Activated CD8-positive, alpha-beta memory T cell treated with anti-CD3 and anti-CD28 coated beads, Interleukin-2, amount 10 ng/mL, durations not matched to agents 7 days and 5 days (primary cell): ENCODE measurements around the gene YY2. TPM values are rescaled to one million over a fixed set of nuclear protein-coding genes. Genes with fewer than 3 reads are reported as not detected.
"Not testable (repeated sequence)": the region's sequence is repeated elsewhere in the genome, so short reads cannot be mapped to it uniquely, and the experiment has no call there.

ENCODE experiments used
- ATAC-seq: fragments of 150-1000 bp; cut with Tn5 transposase; one replicate; pipeline ENCODE4 v1.10.0; 2021; ENCODE audit warnings: moderate library complexity
- CTCF ChIA-PET: fragments of 350-600 bp; sonication (Branson Sonifier 250); formaldehyde crosslinking; loops from one replicate; lab custom pipeline; 2021; ENCODE audit warnings: antibody characterized with exemption; lab: Charles Lee
- DNase-seq: peaks from one replicate; pipeline ENCODE4 v3.0.0-alpha.2; 2020
- H3K27ac Mint-ChIP-seq: one replicate; pipeline ENCODE4 v1.8.0; 2021; ENCODE audit warnings: mild to moderate bottlenecking, mixed read lengths
- H3K27me3 Mint-ChIP-seq: one replicate; pipeline ENCODE4 v1.8.0; 2021; ENCODE audit warnings: mixed read lengths
- H3K36me3 Mint-ChIP-seq: one replicate; pipeline ENCODE4 v1.8.0; 2021; ENCODE audit warnings: mild to moderate bottlenecking, mixed read lengths
- H3K4me1 Mint-ChIP-seq: one replicate; pipeline ENCODE4 v1.8.0; 2021; ENCODE audit warnings: mixed read lengths
- H3K4me3 Mint-ChIP-seq: one replicate; pipeline ENCODE4 v1.8.0; 2021; ENCODE audit warnings: mild to moderate bottlenecking, moderate library complexity, mixed read lengths
- H3K9me3 Mint-ChIP-seq: one replicate; pipeline ENCODE4 v1.8.0; 2022; ENCODE audit warnings: low read depth, mixed read lengths
- total RNA-seq, 2 experiments: library from RNA; stranded (reverse); gene quantifications; one replicate each; pipeline ENCODE4 v1.2.3, GENCODE V29; 2021

YY2 gene
- total RNA-seq, 2 experiments from 2014 or later: 1.3 to 1.7 TPM

DNA sequence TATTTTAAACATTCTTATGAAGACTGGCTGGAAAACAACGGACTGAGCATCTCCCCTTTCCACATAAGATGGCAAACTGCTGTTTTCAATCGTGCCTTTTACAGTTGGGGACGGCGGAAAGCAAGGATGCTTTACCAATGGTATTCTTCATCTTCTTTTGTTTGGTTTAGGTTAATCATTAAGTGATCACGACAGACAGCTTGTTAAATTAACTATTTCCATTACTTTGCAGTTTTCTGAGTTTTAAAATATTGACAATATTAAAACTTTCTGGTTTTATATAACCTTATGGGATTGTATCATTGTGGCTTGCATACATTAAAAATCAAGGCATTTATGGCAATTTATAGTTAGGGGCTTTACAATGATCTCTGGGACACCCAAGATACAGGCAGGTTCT is 12.6 kb upstream of the YY2 start:
- Mint-ChIP-seq H3K9me3 (no peaks in the 10 kb centered on the region), H3K27ac (no peak overlapping the region), H3K4me3 (no peak overlapping the region), H3K4me1 (peaks cover 6% of the 10 kb centered on the region), H3K36me3 (peaks cover 14% of the 10 kb centered on the region), H3K27me3 (no peaks in the 10 kb centered on the region)
- CTCF ChIA-PET: no interaction called here
- DNase-seq: no peak
- ATAC-seq: no peak

- CTCF ChIA-PET: no interaction called here
- peaks cover 14% of the 10 kb centered on the region for H3K36me3 Mint-ChIP-seq
- no peaks in the 10 kb centered on the region for H3K9me3 Mint-ChIP-seq
- peaks cover 5% of the 10 kb centered on the region for H3K4me1 Mint-ChIP-seq
- no peak overlapping the region for H3K27ac Mint-ChIP-seq
- no peak for ATAC-seq
- no peak for DNase-seq
- H3K4me3 Mint-ChIP-seq: no peak overlapping the region
- H3K27me3 Mint-ChIP-seq: no peaks in the 10 kb centered on the region
Measured at GRCh38 chrX:21845096-21845495, 10.7 kb upstream of the YY2 start.

DNA sequence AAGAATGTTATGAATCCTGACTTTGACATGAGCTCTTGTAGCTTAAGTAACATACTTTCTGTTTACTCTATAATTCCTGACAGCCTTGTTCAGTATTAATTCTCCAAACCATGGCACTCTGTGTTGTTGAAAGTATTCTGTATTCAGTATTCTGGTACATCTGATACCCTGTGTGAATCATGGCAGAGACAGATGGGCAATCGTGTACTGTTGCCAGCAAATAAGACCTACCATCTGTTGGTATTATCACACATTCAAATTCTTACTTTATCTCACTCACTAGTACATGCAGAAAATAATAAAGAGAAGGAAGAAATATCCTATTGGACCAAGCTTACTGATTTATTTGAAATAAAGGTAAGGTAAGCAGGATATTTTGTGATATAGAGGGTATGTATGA is 8.4 kb upstream of the YY2 start:
- peaks cover 12% of the 10 kb centered on the region for H3K36me3 Mint-ChIP-seq
- no peaks in the 10 kb centered on the region for H3K27me3 Mint-ChIP-seq
- H3K4me1 Mint-ChIP-seq: no peaks in the 10 kb centered on the region
- ATAC-seq (no peak), DNase-seq (no peak)
- H3K27ac Mint-ChIP-seq: no peak overlapping the region
- no peaks in the 10 kb centered on the region for H3K9me3 Mint-ChIP-seq
- CTCF ChIA-PET: no interaction called here
- H3K4me3 Mint-ChIP-seq: no peak overlapping the region

GRCh38 chrX:21853578-21853977 is 2.2 kb upstream of the YY2 start:
- CTCF ChIA-PET: no interaction called here
- H3K4me3 Mint-ChIP-seq: no peak overlapping the region
- DNase-seq (no peak), ATAC-seq (no peak)
- H3K36me3 Mint-ChIP-seq: peaks cover 20% of the 10 kb centered on the region
- no peaks in the 10 kb centered on the region for H3K27me3 Mint-ChIP-seq
- H3K9me3 Mint-ChIP-seq: no peaks in the 10 kb centered on the region
- no peaks in the 10 kb centered on the region for H3K4me1 Mint-ChIP-seq
- H3K27ac Mint-ChIP-seq: no peak overlapping the region

- ATAC-seq: no peak
Measured at GRCh38 chrX:21856504-21856903, 717 bp downstream of the YY2 start.

GRCh38 chrX:21863241-21863640 is 7.5 kb downstream of the YY2 start:
- Mint-ChIP-seq H3K27ac (no peak overlapping the region), H3K27me3 (no peaks in the 10 kb centered on the region), H3K4me3 (no peak overlapping the region)

More at GRCh38 chrX:21856504-21856903, 717 bp downstream of the YY2 start:
- H3K27ac Mint-ChIP-seq: no peak overlapping the region
- no peaks in the 10 kb centered on the region for H3K9me3 Mint-ChIP-seq
- H3K36me3 Mint-ChIP-seq: peaks cover 20% of the 10 kb centered on the region
- H3K4me3 Mint-ChIP-seq: no peak overlapping the region
- no peaks in the 10 kb centered on the region for H3K4me1 Mint-ChIP-seq
- CTCF ChIA-PET: no interaction called here
- H3K27me3 Mint-ChIP-seq: no peaks in the 10 kb centered on the region
- DNase-seq: no peak

GRCh38 chrX:21865436-21865835 is 9.6 kb downstream of the YY2 start:
- H3K27me3 Mint-ChIP-seq: no peaks in the 10 kb centered on the region
- H3K9me3 Mint-ChIP-seq: no peaks in the 10 kb centered on the region
- peaks cover 2% of the 10 kb centered on the region for H3K36me3 Mint-ChIP-seq
- H3K4me1 Mint-ChIP-seq: peaks cover 4% of the 10 kb centered on the region
- DNase-seq: no peak
- no peak overlapping the region for H3K4me3 Mint-ChIP-seq
- CTCF ChIA-PET: no interaction called here
- H3K27ac Mint-ChIP-seq: no peak overlapping the region
- no peak for ATAC-seq

More at GRCh38 chrX:21863241-21863640, 7.5 kb downstream of the YY2 start:
- Mint-ChIP-seq H3K36me3 (no peaks in the 10 kb centered on the region), H3K4me1 (peaks cover 4% of the 10 kb centered on the region), H3K9me3 (no peaks in the 10 kb centered on the region)
- no peak for ATAC-seq
- CTCF ChIA-PET: interaction anchor here (0.6 kb wide), 1 partner anchor 31 kb away, joined by 3 read pairs; no protein-coding TSS in a partner anchor
- DNase-seq: no peak

- DNase-seq (no peak), ATAC-seq (no peak)
- Mint-ChIP-seq H3K27me3 (no peaks in the 10 kb centered on the region), H3K4me3 (no peak overlapping the region), H3K36me3 (peaks cover 2% of the 10 kb centered on the region), H3K9me3 (no peaks in the 10 kb centered on the region), H3K4me1 (no peaks in the 10 kb centered on the region), H3K27ac (no peak overlapping the region)
- CTCF ChIA-PET: no interaction called here
Measured at GRCh38 chrX:21870494-21870893, 14.7 kb downstream of the YY2 start.

DNA sequence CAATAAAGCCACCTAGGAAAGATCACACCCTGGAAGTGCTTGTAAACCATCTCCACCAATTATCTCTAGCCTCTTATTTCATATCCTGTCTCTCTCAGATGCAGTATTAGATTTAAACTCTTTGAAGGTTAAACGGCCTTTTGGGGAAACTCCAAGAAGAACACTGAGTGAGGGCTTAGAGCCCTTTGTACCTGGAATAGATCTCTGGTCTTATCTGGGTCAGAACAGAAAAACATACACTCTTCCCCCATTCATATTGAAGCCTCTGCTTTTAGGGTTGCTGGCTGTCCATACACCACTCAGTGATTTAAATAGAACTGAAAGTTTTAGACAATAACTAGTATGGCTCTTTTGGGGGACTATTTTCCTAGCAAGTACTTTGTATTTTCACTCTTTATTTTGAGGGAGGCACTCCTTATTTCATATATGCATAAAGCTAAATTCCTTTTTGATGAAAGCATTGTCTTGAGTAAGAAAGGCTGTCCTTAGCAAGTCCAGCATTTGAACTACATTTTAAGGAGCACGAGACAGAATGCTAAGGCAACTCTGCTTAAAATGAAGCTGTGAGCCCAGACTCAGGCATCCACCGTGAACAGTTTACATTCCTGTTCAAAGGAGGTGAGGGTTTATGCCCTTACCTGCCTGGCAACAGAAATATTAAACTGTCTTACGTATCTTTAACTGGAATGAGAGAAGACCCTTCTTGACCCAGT is 17.4 kb downstream of the YY2 start:
- DNase-seq: no peak
- no peak overlapping the region for H3K4me3 Mint-ChIP-seq
- H3K27me3 Mint-ChIP-seq: no peaks in the 10 kb centered on the region
- peaks cover 2% of the 10 kb centered on the region for H3K36me3 Mint-ChIP-seq
- ATAC-seq: no peak
- H3K9me3 Mint-ChIP-seq: no peaks in the 10 kb centered on the region
- CTCF ChIA-PET: no interaction called here
- H3K4me1 Mint-ChIP-seq: no peaks in the 10 kb centered on the region
- no peak overlapping the region for H3K27ac Mint-ChIP-seq

DNA sequence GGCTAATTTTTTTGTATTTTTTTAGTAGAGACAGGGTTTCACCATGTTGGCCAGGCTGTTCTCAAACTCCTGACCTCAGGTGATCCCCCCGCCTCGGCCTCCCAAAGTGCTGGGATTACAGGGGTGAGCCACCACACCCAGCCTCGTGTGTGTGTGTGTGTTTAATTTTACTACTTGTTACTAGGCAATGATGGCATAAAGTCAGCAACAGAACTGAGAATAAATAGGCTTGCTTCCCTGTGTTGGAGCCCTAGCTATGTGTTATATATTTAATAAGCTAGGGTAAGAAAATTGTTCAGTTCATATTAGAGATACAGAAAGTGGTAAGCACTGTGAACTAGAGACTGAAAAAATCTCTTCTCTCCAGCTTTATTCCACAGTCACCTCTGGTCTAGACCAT is 18.4 kb downstream of the YY2 start:
- H3K9me3 Mint-ChIP-seq, H3K27ac Mint-ChIP-seq, H3K4me1 Mint-ChIP-seq, H3K27me3 Mint-ChIP-seq, H3K36me3 Mint-ChIP-seq, CTCF ChIA-PET, ATAC-seq, DNase-seq, H3K4me3 Mint-ChIP-seq: not testable (repeated sequence)

- Mint-ChIP-seq H3K4me1 (no peaks in the 10 kb centered on the region), H3K36me3 (peaks cover 2% of the 10 kb centered on the region), H3K9me3 (no peaks in the 10 kb centered on the region), H3K27ac (no peak overlapping the region), H3K27me3 (no peaks in the 10 kb centered on the region), H3K4me3 (no peak overlapping the region)
- CTCF ChIA-PET: no interaction called here
- no peak for DNase-seq
- ATAC-seq: no peak
Measured at GRCh38 chrX:21875013-21875412, 19.2 kb downstream of the YY2 start.

GRCh38 chrX:21881881-21882574 is 26.2 kb downstream of the YY2 start:
- CTCF ChIA-PET: no interaction called here
- Mint-ChIP-seq H3K9me3 (no peaks in the 10 kb centered on the region), H3K27ac (no peak overlapping the region)

GRCh38 chrX:21883258-21883657 is 27.5 kb downstream of the YY2 start:
- DNase-seq: no peak
- Mint-ChIP-seq H3K4me1 (no peaks in the 10 kb centered on the region), H3K36me3 (peaks cover 13% of the 10 kb centered on the region), H3K4me3 (no peak overlapping the region), H3K27ac (no peak overlapping the region), H3K27me3 (no peaks in the 10 kb centered on the region), H3K9me3 (no peaks in the 10 kb centered on the region)
- CTCF ChIA-PET: no interaction called here
- ATAC-seq: no peak

More at GRCh38 chrX:21881881-21882574, 26.2 kb downstream of the YY2 start:
- Mint-ChIP-seq H3K27me3 (no peaks in the 10 kb centered on the region), H3K36me3 (peaks cover 13% of the 10 kb centered on the region), H3K4me1 (no peaks in the 10 kb centered on the region), H3K4me3 (no peak overlapping the region)
- ATAC-seq: no peak
- DNase-seq: no peak

DNA sequence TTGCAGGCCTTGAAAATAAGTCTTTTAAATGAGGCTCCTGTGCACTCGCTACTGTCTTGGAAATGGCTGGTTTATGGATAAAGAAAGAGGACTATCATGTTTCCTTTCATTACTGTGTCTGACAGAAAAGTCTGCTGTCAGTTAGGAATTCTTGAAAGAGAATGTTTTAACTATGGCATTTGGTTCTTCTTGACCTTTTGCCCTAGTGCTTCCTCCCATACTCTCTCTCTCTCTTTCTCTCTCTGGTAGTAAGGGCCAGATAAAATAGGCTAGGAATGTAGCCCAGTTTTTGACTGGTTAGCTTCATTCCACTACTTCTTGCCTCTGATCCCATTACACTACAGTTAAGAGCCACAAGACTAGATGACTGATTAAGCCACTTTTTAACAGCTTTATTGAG is 29.8 kb downstream of the YY2 start:
- DNase-seq (no peak), ATAC-seq (no peak)
- Mint-ChIP-seq H3K4me1 (no peaks in the 10 kb centered on the region), H3K9me3 (no peaks in the 10 kb centered on the region), H3K4me3 (no peak overlapping the region), H3K27me3 (no peaks in the 10 kb centered on the region), H3K27ac (no peak overlapping the region), H3K36me3 (peaks cover 10% of the 10 kb centered on the region)
- CTCF ChIA-PET: no interaction called here
